KMS-11 (cell line): ENCODE data around the gene IRF8.

Experiments used
- H2AFZ ChIP-seq: fragments of 200-600 bp; sonication (generic); 2 replicates; pipeline ENCODE4 v1.6.1; 2016; ENCODE audit warnings: antibody characterized with exemption, mixed run types, low read depth
- H3K27ac ChIP-seq: fragments of 200-600 bp; sonication (generic); 2 replicates; pipeline ENCODE4 v1.6.1; 2016; ENCODE audit warnings: mild to moderate bottlenecking, mixed run types
- H3K27me3 ChIP-seq: fragments of 200-600 bp; sonication (generic); 2 replicates; pipeline ENCODE4 v1.6.1; 2017; ENCODE audit warnings: mild to moderate bottlenecking, low read depth, mixed run types, moderate library complexity; ENCODE audit not compliant: insufficient read depth
- H3K36me3 ChIP-seq: fragments of 200-600 bp; sonication (generic); 2 replicates; pipeline ENCODE4 v1.6.1; 2017; ENCODE audit warnings: mild to moderate bottlenecking, mixed run types; ENCODE audit not compliant: insufficient read depth
- H3K4me1 ChIP-seq: fragments of 200-600 bp; sonication (generic); 2 replicates; pipeline ENCODE4 v1.6.1; 2016; ENCODE audit warnings: mild to moderate bottlenecking, low read depth, mixed run types; ENCODE audit not compliant: poor library complexity, severe bottlenecking
- H3K4me2 ChIP-seq: fragments of 200-600 bp; sonication (generic); 2 replicates; pipeline ENCODE4 v1.7.0; 2016; ENCODE audit warnings: mild to moderate bottlenecking, mixed run types
- H3K4me3 ChIP-seq: fragments of 200-600 bp; sonication (generic); IDR thresholded peaks from 2 replicates; pipeline ENCODE4 v1.6.1; 2017; ENCODE audit warnings: low read depth, low read length, mixed read lengths; ENCODE audit not compliant: insufficient read depth
- H3K79me2 ChIP-seq: fragments of 200-600 bp; sonication (generic); 2 replicates; pipeline ENCODE4 v1.6.1; 2016; ENCODE audit warnings: low read depth, mixed run types; ENCODE audit not compliant: insufficient read depth
- H3K9ac ChIP-seq: fragments of 200-600 bp; sonication (generic); 2 replicates; pipeline ENCODE4 v1.6.1; 2016; ENCODE audit warnings: mild to moderate bottlenecking, mixed run types
- H4K20me1 ChIP-seq: fragments of 200-600 bp; sonication (generic); 2 replicates; pipeline ENCODE4 v1.6.1; 2016; ENCODE audit warnings: mild to moderate bottlenecking, mixed run types; ENCODE audit not compliant: insufficient read depth
- CTCF ChIP-seq: fragments of 200-600 bp; sonication (generic); conservative IDR thresholded peaks from 2 replicates; pipeline ENCODE4 v1.6.1; 2017; ENCODE audit warnings: low read depth, mild to moderate bottlenecking, antibody characterized with exemption, low read length, moderate library complexity, mixed read lengths

IRF8 gene

DNA sequence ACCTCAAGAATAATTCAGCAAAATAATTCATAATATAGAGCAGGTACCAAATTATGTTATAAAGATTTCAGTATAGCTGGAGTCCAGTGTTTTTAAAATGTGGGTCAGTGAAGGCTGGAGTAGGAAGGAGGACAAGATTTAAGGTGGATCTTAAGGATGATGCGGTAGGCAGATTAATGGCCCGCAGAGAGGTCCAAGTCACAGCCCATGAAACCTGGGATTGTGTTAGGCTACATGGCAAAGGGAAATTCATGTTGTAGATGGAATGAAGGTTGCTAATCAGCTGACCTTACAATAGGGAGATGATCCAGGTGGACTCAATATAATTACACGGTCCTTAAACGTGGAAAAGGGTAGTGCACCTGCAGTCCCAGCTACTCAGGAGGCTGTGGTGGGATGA, 6.2 kb upstream of the IRF8 start:
- Histone ChIP-seq H3K4me1 (no peaks in the 10 kb centered on the region), H3K9ac (no peak overlapping the region), H4K20me1 (no peaks in the 10 kb centered on the region), H3K4me3 (no peak overlapping the region), H3K27me3 (peaks cover 14% of the 10 kb centered on the region), H3K4me2 (no peak overlapping the region), H3K36me3 (no peaks in the 10 kb centered on the region), H2AFZ (no peak overlapping the region), H3K79me2 (no peaks in the 10 kb centered on the region), H3K27ac (no peak overlapping the region)
- TF ChIP-seq CTCF = no peak

- H3K79me2 ChIP-seq = no peaks in the 10 kb centered on the region
- H3K27ac ChIP-seq = no peak overlapping the region
- H3K4me1 ChIP-seq = no peaks in the 10 kb centered on the region
- H3K9ac ChIP-seq = no peak overlapping the region
- H3K4me2 ChIP-seq = no peak overlapping the region
- H3K36me3 ChIP-seq = no peaks in the 10 kb centered on the region
- peaks cover 14% of the 10 kb centered on the region for H3K27me3 ChIP-seq
- H2AFZ ChIP-seq = no peak overlapping the region
- H3K4me3 ChIP-seq = no peak overlapping the region
- TF ChIP-seq CTCF = no peak
- no peaks in the 10 kb centered on the region for H4K20me1 ChIP-seq
These were observed 4.7 kb upstream of the IRF8 start for GRCh38 chr16:85894266-85894665.

DNA sequence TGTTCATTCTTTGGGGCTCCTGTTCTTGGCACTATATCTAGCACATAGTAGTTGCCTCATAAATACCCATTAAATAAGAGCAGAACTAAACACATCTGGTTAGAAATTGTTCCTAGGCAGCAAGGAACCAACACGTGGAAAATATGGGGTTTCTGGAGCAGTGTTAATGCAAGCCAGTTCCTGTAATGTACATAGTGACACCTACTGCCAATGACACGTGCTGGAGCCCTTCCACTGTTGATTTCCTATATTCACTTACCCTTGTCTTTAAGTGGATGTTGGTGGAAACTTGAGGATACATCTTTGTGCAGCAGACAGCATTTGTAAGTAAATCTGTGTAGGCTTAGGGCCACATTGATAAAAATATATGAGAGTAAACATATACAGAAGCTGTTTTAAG, 1.6 kb upstream of the IRF8 start:
- H3K9ac ChIP-seq = no peak overlapping the region
- H3K27ac ChIP-seq = no peak overlapping the region
- H4K20me1 ChIP-seq = no peaks in the 10 kb centered on the region
- H3K36me3 ChIP-seq = no peaks in the 10 kb centered on the region
- H3K4me3 ChIP-seq = no peak overlapping the region
- no peak overlapping the region for H3K4me2 ChIP-seq
- no peaks in the 10 kb centered on the region for H3K79me2 ChIP-seq
- no peak overlapping the region for H2AFZ ChIP-seq
- peaks cover 9% of the 10 kb centered on the region for H3K27me3 ChIP-seq
- TF ChIP-seq CTCF = no peak
- peaks cover 17% of the 10 kb centered on the region for H3K4me1 ChIP-seq

- Histone ChIP-seq H3K36me3 (no peaks in the 10 kb centered on the region), H3K4me3 (no peak overlapping the region), H3K27ac (no peak overlapping the region), H3K4me1 (peaks cover 32% of the 10 kb centered on the region), H3K27me3 (peaks cover 2% of the 10 kb centered on the region; the same call in 1 of the 2 replicates), H3K4me2 (no peak overlapping the region), H2AFZ (no peak overlapping the region), H3K79me2 (no peaks in the 10 kb centered on the region), H3K9ac (no peak overlapping the region), H4K20me1 (no peaks in the 10 kb centered on the region)
- no peak for TF ChIP-seq CTCF
These were observed 482 bp downstream of the IRF8 start for GRCh38 chr16:85899444-85899843.
